ENCODE results near the gene EPHB3.

DNA sequence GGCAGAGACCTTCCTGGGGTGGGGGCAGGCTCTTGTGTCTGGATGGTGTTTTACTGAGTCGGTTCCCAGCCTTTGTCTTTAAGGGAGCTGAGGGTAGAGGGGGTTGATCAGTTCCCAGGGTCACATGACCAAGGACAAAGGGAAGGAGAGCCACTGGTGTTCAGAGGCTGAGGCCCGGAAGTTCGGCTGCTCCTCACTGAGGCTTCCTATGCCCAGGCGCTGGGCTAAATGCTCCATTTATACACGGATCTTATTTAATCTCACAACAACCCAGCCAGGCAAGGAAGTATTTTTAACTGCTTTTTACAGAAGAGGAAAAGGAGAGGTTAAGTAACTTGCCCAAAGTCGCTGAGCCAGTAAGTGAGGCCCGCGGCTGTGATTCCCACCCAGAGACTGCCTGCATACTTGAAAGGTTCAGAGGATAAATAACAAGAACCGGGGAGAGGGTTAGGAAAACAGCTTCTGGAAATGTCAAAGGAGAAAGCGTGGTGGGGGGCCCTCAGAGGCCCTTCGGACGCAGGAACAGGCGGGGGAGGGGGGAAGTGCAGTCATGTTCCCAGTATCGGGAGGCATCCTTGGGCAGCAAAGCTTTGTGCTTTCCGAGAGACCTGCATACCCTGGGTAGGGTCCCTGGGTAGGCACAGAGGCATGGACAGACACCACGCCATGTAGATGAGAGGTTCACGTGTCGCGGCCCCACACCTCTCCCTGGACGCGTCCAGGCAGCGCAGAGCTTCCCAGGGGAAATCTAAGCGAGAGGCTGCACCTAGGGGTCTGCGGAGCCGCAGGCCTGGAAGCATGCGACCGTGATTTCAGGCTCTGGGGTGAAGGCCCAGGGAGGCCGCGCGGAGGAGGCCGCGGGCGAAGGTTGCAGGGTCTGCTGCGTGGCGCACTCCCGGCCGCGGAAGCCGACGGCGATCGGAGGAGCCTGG, 21.3 kb downstream of the EPHB3 start:
- TF ChIP-seq POLR2A (IDR thresholded peaks at IDR 0.05), result no peak
- TF ChIP-seq, protein P1, sequence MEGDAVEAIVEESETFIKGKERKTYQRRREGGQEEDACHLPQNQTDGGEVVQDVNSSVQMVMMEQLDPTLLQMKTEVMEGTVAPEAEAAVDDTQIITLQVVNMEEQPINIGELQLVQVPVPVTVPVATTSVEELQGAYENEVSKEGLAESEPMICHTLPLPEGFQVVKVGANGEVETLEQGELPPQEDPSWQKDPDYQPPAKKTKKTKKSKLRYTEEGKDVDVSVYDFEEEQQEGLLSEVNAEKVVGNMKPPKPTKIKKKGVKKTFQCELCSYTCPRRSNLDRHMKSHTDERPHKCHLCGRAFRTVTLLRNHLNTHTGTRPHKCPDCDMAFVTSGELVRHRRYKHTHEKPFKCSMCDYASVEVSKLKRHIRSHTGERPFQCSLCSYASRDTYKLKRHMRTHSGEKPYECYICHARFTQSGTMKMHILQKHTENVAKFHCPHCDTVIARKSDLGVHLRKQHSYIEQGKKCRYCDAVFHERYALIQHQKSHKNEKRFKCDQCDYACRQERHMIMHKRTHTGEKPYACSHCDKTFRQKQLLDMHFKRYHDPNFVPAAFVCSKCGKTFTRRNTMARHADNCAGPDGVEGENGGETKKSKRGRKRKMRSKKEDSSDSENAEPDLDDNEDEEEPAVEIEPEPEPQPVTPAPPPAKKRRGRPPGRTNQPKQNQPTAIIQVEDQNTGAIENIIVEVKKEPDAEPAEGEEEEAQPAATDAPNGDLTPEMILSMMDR (IDR thresholded peaks at IDR 0.05), result no peak
